Lower lobe of right lung (tissue), 2 donors: ENCODE results near the gene KMT5B. TPM values are rescaled to one million over a fixed set of nuclear protein-coding genes. Genes with fewer than 3 reads are reported as not detected.

Source experiments
- ATAC-seq, 2 donors: fragments of 200-7000 bp; cut with Tn5 transposase; one replicate each; pipeline ENCODE4 v1.9.1; 2020 to 2022; ENCODE audit warnings: mild to moderate bottlenecking in 2 of 2, moderate library complexity in 2 of 2
- DNase-seq: peaks from one replicate; pipeline ENCODE4 v3.0.0-alpha.2; 2020
- H3K27ac ChIP-seq: fragments of 200-600 bp; one replicate; pipeline ENCODE4 v1.8.0; 2022
- H3K27me3 ChIP-seq: fragments of 200-600 bp; one replicate; pipeline ENCODE4 v1.8.0; 2022; ENCODE audit warnings: low read depth
- H3K36me3 ChIP-seq: fragments of 200-600 bp; one replicate; pipeline ENCODE4 v1.8.0; 2022; ENCODE audit warnings: mild to moderate bottlenecking
- H3K4me1 ChIP-seq: fragments of 200-600 bp; one replicate; pipeline ENCODE4 v1.8.0; 2022
- H3K4me3 ChIP-seq: fragments of 200-600 bp; one replicate; pipeline ENCODE4 v1.8.0; 2022; ENCODE audit warnings: mild to moderate bottlenecking
- H3K9me3 ChIP-seq: fragments of 200-600 bp; one replicate; pipeline ENCODE4 v1.8.0; 2022
- intact Hi-C: fragments of 100-400 bp; cut with DNase I; formaldehyde crosslinking; loops from one replicate; pipeline ENCODE4 v1.11.0; 2022
- total RNA-seq: library from RNA; stranded (reverse); fragmentation: NEBNext Ultra II Directional; extraction: Animal tissue kit (Norgen Biotek cat#: 25700); gene quantifications from one replicate; pipeline ENCODE4 v1.2.1, GENCODE V29; 2021
- TF ChIP-seq, protein P1 (sequence below): fragments of 200-600 bp; IDR thresholded peaks from one replicate; pipeline ENCODE4 v1.8.0; 2022; ENCODE audit warnings: antibody characterized with exemption, mild to moderate bottlenecking
- donor health status: DM: no; HTN: yes; CAD: no; lungs with severe emphysema.

KMT5B gene
- total RNA-seq, 1 donor from 2014 or later, result 48.6 TPM

DNA sequence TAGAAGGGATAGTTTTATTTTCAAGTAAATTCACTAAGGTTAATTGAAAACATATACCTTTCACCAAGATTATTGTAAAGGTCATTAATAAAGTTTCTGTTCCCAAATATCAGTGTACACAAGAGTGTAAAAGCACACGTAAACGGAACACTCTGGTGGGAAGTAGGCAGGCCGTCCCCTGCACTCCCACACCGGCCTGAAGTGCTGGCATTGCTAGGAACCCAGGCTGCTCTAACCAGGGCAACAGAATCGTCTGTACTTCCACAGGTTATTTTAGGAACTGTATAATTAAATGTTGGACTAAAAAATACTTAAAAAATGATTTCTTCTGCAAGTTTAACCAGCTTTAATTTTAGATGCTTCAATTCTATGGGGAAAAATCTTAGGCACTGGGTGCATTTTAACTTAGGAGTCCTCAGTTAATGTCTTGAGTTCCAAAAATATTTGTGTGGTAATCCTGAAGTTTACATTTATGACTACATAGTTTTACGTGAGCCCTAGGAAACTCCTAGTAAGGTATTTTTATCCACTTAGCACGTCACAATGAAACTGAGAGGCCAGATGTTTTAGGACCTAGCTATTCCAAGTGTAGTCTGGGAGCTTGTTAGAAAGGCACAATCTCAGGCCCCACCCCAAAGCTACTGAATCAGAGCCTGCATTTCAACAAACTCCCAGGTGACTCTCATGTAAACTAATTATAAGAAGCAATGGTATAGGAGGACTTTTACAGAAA, 31.2 kb downstream of the KMT5B start:
- ATAC-seq, result peak; percentile 34 to 85
- Histone ChIP-seq H3K4me3 (no peak overlapping the region), H3K9me3 (no peaks in the 10 kb centered on the region), H3K27ac (peak overlapping the region; percentile 11), H3K36me3 (peaks cover 88% of the 10 kb centered on the region), H3K4me1 (no peaks in the 10 kb centered on the region), H3K27me3 (no peaks in the 10 kb centered on the region)
- intact Hi-C loops, result no loop called here
- no peak for DNase-seq
- TF ChIP-seq, protein P1, sequence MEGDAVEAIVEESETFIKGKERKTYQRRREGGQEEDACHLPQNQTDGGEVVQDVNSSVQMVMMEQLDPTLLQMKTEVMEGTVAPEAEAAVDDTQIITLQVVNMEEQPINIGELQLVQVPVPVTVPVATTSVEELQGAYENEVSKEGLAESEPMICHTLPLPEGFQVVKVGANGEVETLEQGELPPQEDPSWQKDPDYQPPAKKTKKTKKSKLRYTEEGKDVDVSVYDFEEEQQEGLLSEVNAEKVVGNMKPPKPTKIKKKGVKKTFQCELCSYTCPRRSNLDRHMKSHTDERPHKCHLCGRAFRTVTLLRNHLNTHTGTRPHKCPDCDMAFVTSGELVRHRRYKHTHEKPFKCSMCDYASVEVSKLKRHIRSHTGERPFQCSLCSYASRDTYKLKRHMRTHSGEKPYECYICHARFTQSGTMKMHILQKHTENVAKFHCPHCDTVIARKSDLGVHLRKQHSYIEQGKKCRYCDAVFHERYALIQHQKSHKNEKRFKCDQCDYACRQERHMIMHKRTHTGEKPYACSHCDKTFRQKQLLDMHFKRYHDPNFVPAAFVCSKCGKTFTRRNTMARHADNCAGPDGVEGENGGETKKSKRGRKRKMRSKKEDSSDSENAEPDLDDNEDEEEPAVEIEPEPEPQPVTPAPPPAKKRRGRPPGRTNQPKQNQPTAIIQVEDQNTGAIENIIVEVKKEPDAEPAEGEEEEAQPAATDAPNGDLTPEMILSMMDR, result no peak

DNA sequence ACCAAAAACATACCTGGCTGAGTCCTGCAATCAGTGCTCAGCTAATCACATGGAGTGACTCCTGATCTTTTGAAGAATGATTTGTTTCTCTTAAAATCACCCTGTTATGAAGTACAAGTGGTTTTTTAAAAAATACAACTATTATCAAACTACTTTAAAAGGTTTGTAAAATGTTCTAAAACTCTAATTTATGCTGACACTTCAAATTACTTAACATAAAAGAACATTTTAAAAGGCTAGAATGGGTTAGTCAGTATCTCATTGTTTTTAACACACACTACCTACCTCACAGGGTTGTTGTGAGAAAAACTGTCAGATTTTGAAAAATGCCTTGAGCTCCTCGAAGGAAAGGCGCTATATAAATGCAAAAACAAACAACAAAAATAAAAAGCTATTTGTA, 33.2 kb downstream of the KMT5B start:
- TF ChIP-seq, protein P1, result no peak
- H3K27ac ChIP-seq, result no peak overlapping the region
- no peak for DNase-seq
- no peak for ATAC-seq
- no peaks in the 10 kb centered on the region for H3K27me3 ChIP-seq
- no peak overlapping the region for H3K4me3 ChIP-seq
- no peaks in the 10 kb centered on the region for H3K4me1 ChIP-seq
- intact Hi-C loops, result no loop called here
- no peaks in the 10 kb centered on the region for H3K9me3 ChIP-seq
- H3K36me3 ChIP-seq, result peaks cover 88% of the 10 kb centered on the region

DNA sequence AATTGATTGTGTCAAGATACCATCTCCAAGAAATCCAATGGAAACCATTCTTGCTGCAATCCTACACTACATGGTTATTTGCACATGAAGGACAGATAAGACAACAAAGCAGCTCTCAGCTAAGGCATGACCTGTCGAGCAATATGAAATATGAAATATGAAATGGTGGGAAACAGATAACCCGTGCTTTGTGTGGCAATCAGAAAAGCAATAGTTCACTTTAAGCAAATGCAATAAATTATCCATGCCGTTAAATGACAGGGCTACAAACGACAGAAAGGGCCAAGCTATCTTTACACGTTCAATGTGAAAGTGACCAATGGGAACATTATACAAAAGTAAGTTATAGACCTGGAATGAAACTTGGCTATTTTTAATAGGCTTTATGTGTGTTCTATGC, 35.2 kb downstream of the KMT5B start:
- Histone ChIP-seq H3K4me1 (no peaks in the 10 kb centered on the region), H3K36me3 (peaks cover 88% of the 10 kb centered on the region)
- intact Hi-C loops, result no loop called here

DNA sequence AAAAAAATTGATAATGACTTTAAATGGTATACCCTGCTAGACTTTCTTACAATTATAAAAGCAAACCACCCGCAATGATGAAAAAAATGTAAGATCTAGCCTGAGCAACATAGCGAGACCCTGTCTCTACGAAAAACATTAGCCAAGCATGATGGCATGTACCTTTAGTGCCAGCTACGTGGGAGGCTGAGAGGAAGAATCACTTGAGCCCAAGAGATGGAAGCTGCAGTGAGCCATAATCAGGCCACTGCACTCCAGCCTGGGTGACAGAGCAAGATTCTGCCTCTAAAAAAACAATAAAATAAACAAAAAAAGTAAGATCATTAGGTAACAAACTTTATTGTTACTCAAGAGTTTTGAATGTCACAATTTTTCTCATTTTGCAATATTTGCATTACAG, 39.2 kb downstream of the KMT5B start:
- TF ChIP-seq, protein P1, result no peak
- Histone ChIP-seq H3K4me1 (no peaks in the 10 kb centered on the region), H3K27me3 (no peaks in the 10 kb centered on the region), H3K9me3 (no peaks in the 10 kb centered on the region), H3K27ac (no peak overlapping the region), H3K36me3 (peaks cover 91% of the 10 kb centered on the region), H3K4me3 (no peak overlapping the region)
- intact Hi-C loops, result no loop called here
- DNase-seq, result no peak
- ATAC-seq, result no peak

More for the DNA sequence above, 35.2 kb downstream of the KMT5B start:
- Histone ChIP-seq H3K9me3 (no peaks in the 10 kb centered on the region), H3K27ac (no peak overlapping the region), H3K27me3 (no peaks in the 10 kb centered on the region), H3K4me3 (no peak overlapping the region)
- ATAC-seq, result no peak
- TF ChIP-seq, protein P1, result no peak
- no peak for DNase-seq

DNA sequence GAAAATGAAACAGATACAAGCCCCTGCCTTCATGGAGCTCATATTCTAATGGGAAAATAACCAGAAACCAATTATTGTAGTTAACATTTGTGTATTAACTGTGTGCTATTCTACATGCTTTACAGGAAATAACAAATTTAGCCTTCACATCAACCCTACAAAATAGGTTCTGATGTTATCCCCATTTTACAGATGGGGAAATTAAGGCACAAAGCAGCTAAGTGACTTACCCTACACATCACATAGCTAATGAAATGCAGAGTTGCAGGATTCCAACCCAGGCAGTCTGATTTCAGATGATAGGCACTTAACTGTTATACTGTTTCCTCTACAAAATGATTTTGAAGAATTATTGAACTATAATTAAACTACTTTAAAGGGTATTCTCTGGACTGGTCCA, 43.7 kb downstream of the KMT5B start:
- no peaks in the 10 kb centered on the region for H3K9me3 ChIP-seq
- no peaks in the 10 kb centered on the region for H3K27me3 ChIP-seq
- H3K36me3 ChIP-seq, result peaks cover 100% of the 10 kb centered on the region
- H3K27ac ChIP-seq, result no peak overlapping the region
- TF ChIP-seq, protein P1, result no peak
- no peaks in the 10 kb centered on the region for H3K4me1 ChIP-seq
- DNase-seq (no peak), ATAC-seq (no peak)
- intact Hi-C loops, result no loop called here
- no peak overlapping the region for H3K4me3 ChIP-seq
